Panc1 (cell line): Measurements from ENCODE around the gene CD72. TPM values are rescaled to one million over a fixed set of nuclear protein-coding genes. Genes with fewer than 3 reads are reported as not detected.

Experiments
- ATAC-seq: fragments of 200-7000 bp; cut with Tn5 transposase; 2 replicates; pipeline ENCODE4 v1.9.1; 2020; ENCODE audit warnings: mild to moderate bottlenecking, moderate library complexity
- BruUV-seq: library from RNA; stranded (reverse); fragments of 400-500 nt; replicated peaks from 2 replicates; lab custom pipeline; 2021; lab: Mats Ljungman, UMichigan
- CTCF ChIA-PET: fragments of 300-600 bp; sonication (Branson Sonifier 250); formaldehyde crosslinking; loops from one replicate; lab custom pipeline; 2022; ENCODE audit warnings: antibody characterized with exemption; lab: Charles Lee
- POLR2A ChIA-PET: fragments of 300-600 bp; sonication (Branson Sonifier 250); formaldehyde crosslinking; loops from one replicate; lab custom pipeline; 2022; ENCODE audit warnings: antibody characterized with exemption; lab: Charles Lee
- DNase-seq: peaks from one replicate; pipeline ENCODE4 v3.0.0-alpha.2; 2010; ENCODE audit warnings: low read depth, low spot score
- H3K27ac ChIP-seq: 2 replicates; pipeline ENCODE4 v1.5.1; 2011; ENCODE audit warnings: mild to moderate bottlenecking, low read length, inconsistent platforms
- H3K27me3 ChIP-seq: fragments of 200-500 bp; sonication (Bioruptor generic); 2 replicates; pipeline ENCODE4 v1.6.0; 2014; ENCODE audit warnings: low read length, inconsistent platforms; ENCODE audit not compliant: control insufficient read depth, insufficient read depth
- H3K36me3 ChIP-seq: fragments of 200-500 bp; sonication (Bioruptor generic); 2 replicates; pipeline ENCODE4 v1.5.1; 2014; ENCODE audit warnings: inconsistent platforms, mild to moderate bottlenecking, low read length, moderate library complexity; ENCODE audit not compliant: control insufficient read depth, insufficient read depth
- H3K4me1 ChIP-seq: 2 replicates; pipeline ENCODE4 v1.5.1; 2011; ENCODE audit warnings: inconsistent platforms, mild to moderate bottlenecking, low read length, moderate library complexity; ENCODE audit not compliant: control insufficient read depth, insufficient read depth
- H3K4me3 ChIP-seq, 2 experiments: 2 replicates each; pipeline ENCODE4 v1.5.1; 2011 to 2012; ENCODE audit warnings: low read depth in 2 of 2, low read length in 2 of 2, mild to moderate bottlenecking in 2 of 2, inconsistent platforms in 1 of 2, moderate library complexity in 1 of 2
- H3K9me3 ChIP-seq: fragments of 200-500 bp; sonication (Bioruptor generic); 2 replicates; pipeline ENCODE4 v1.5.1; 2014; ENCODE audit warnings: low read depth, mild to moderate bottlenecking, inconsistent platforms, low read length, moderate library complexity; ENCODE audit not compliant: control insufficient read depth, insufficient read depth
- POLR2AphosphoS5 ChIP-seq: IDR thresholded peaks from 2 replicates; pipeline ENCODE4 v1.6.1; 2012; ENCODE audit warnings: mild to moderate bottlenecking, low read depth, low read length, moderate library complexity
- SIN3A ChIP-seq: IDR thresholded peaks from 2 replicates; pipeline ENCODE4 v1.6.1; 2012; ENCODE audit warnings: low read depth, mild to moderate bottlenecking, low read length, moderate library complexity, borderline replicate concordance; ENCODE audit not compliant: insufficient read depth
- in situ Hi-C: cut with HindIII; loops from 2 replicates; pipeline ENCODE4 v1.10.0; 2016; ENCODE audit warnings: low sequenced_read_pairs, low pct_unique_long_range_greater_than_20kb
- intact Hi-C: fragments of 100-400 bp; cut with micrococcal nuclease; formaldehyde crosslinking; loops from one replicate; pipeline ENCODE4 v1.10.0; 2022; ENCODE audit not compliant: unreplicated experiment
- microRNA-seq: library from miRNA; unstranded; fragments of <30 nt; microRNA quantifications from one replicate; pipeline ENCODE4 v1.1.0, GENCODE V29; 2020; ENCODE audit not compliant: unreplicated experiment
- total RNA-seq: library from RNA; stranded (reverse); gene quantifications from one replicate; pipeline ENCODE4 v1.2.1, GENCODE V29; 2021; ENCODE audit not compliant: unreplicated experiment

The CD72 gene
- total RNA-seq, 1 experiment from 2014 or later: 0.72 TPM

GRCh38 chr9:35560625-35561337, 57.4 kb downstream of the CD72 start:
- Histone ChIP-seq H3K4me3 (no peak overlapping the region), H3K9me3 (no peaks in the 10 kb centered on the region), H3K4me1 (peaks cover 4% of the 10 kb centered on the region), H3K27me3 (no peaks in the 10 kb centered on the region), H3K27ac (no peak overlapping the region), H3K36me3 (no peaks in the 10 kb centered on the region)
- intact Hi-C loops (no loop called here), in situ Hi-C loops (no loop called here)
- POLR2A ChIA-PET: no interaction called here
- no peak for DNase-seq
- CTCF ChIA-PET: interaction anchor here (1.3 kb wide), 1 partner anchor 39 kb away, joined by 3 read pairs; no protein-coding TSS in a partner anchor
- ATAC-seq: peak; percentile 54
- no TSS peak for BruUV-seq
- no peak for TF ChIP-seq SIN3A
- peak; percentile 27; the same call in 1 of the 2 replicates for TF ChIP-seq POLR2AphosphoS5

Small RNA genes within 50 kb of the gene (microRNA-seq; reads per million reads assigned to microRNA genes)
- 5.4 reads per million, percentile 15 among the genes with 10 or more reads in this experiment for gene MIR4667

Other genes with a start within 250 kb of the CD72 start
- gene RUSC2, start 128.3 kb downstream of the CD72 start, total RNA-seq: 49.9 TPM
- 55.0 TPM for gene TESK1, start 13.2 kb downstream of the CD72 start, total RNA-seq
- gene SIT1, start 32.5 kb upstream of the CD72 start, total RNA-seq: not detected
- 29,896 TPM for gene RMRP, start 39.6 kb upstream of the CD72 start, total RNA-seq
- gene CCDC107, start 39.9 kb upstream of the CD72 start, total RNA-seq: 39.9 TPM
- 34.0 TPM for gene ARHGEF39, start 46.8 kb upstream of the CD72 start, total RNA-seq
- 0.31 TPM for gene CA9, start 55.5 kb upstream of the CD72 start, total RNA-seq
- 544 TPM for gene TPM2, start 71.5 kb upstream of the CD72 start, total RNA-seq
- 347 TPM for gene TLN1, start 113.8 kb upstream of the CD72 start, total RNA-seq
- gene CREB3, start 114.3 kb upstream of the CD72 start, total RNA-seq: 67.0 TPM
- gene GBA2, start 130.8 kb upstream of the CD72 start, total RNA-seq: 109 TPM
- 43.3 TPM for gene RGP1, start 130.9 kb upstream of the CD72 start, total RNA-seq
- 1.4 TPM for gene MSMP, start 135.9 kb upstream of the CD72 start, total RNA-seq
- gene NPR2, start 173.2 kb upstream of the CD72 start, total RNA-seq: 12.2 TPM
- 0.90 TPM for gene SPAG8, start 193.8 kb upstream of the CD72 start, total RNA-seq
- gene HINT2, start 196.6 kb upstream of the CD72 start, total RNA-seq: 75.6 TPM
- not detected for gene FAM221B, start 210.3 kb upstream of the CD72 start, total RNA-seq
- gene TMEM8B, start 210.8 kb upstream of the CD72 start, total RNA-seq: 7.9 TPM